Small intestine (tissue), 7 donors: ENCODE results near the gene LHFPL2. TPM values are rescaled to one million over a fixed set of nuclear protein-coding genes. Genes with fewer than 3 reads are reported as not detected.

Source experiments
- DNase-seq, 2 donors: peaks; one replicate each; pipeline versions ENCODE4 v3.0.0 to v3.0.0-alpha.2; 2013
- FAIRE-seq: peaks from 2 replicates; lab custom pipeline; 2012; peaks lifted over from hg19 to GRCh38; lab: Jason Lieb, UNC
- H3K27ac ChIP-seq, 3 donors: one replicate each; pipeline ENCODE4 v1.5.1; 2013; ENCODE audit warnings: low read length in 2 of 3, mild to moderate bottlenecking in 2 of 3, control low read depth in 1 of 3, inconsistent platforms in 1 of 3, low read depth in 1 of 3, moderate library complexity in 1 of 3
- H3K27me3 ChIP-seq, 3 donors: one replicate each; pipeline ENCODE4 v1.6.1; 2013; ENCODE audit warnings: low read length in 3 of 3, inconsistent platforms in 1 of 3; ENCODE audit not compliant: control insufficient read depth in 3 of 3, insufficient read depth in 3 of 3
- H3K36me3 ChIP-seq, 3 donors: one replicate each; pipeline ENCODE4 v1.6.1; 2013; ENCODE audit warnings: low read length in 3 of 3, inconsistent platforms in 1 of 3, low read depth in 1 of 3, mild to moderate bottlenecking in 1 of 3, moderate library complexity in 1 of 3; ENCODE audit not compliant: control insufficient read depth in 3 of 3, insufficient read depth in 2 of 3
- H3K4me1 ChIP-seq, 3 donors: one replicate each; pipeline ENCODE4 v1.6.1; 2013; ENCODE audit warnings: low read length in 2 of 3, inconsistent platforms in 1 of 3, low read depth in 1 of 3, mild to moderate bottlenecking in 1 of 3, moderate library complexity in 1 of 3; ENCODE audit not compliant: control insufficient read depth in 3 of 3, insufficient read depth in 2 of 3
- H3K4me3 ChIP-seq, 3 donors: one replicate each; pipeline ENCODE4 v1.5.1; 2013; ENCODE audit warnings: low read length in 3 of 3, control low read depth in 1 of 3, inconsistent platforms in 1 of 3, low read depth in 1 of 3, mild to moderate bottlenecking in 1 of 3, moderate library complexity in 1 of 3
- H3K9me3 ChIP-seq, 2 donors: one replicate each; pipeline ENCODE4 v1.6.1; 2013; ENCODE audit warnings: low read depth in 1 of 2, low read length in 1 of 2; ENCODE audit not compliant: control insufficient read depth in 2 of 2, insufficient read depth in 1 of 2
- WGBS, 3 donors: extraction: QIAGEN DNeasy Blood & Tissue Kit; methylation state at CpG; one replicate each; pipeline ENCODE4 v1.1.7; 2013; 5-methylcytosine and 5-hydroxymethylcytosine counted together
- polyA plus RNA-seq, 4 donors: library from polyadenylated mRNA; stranded (reverse) in 3 of 4; unstranded in 1 of 4; fragments of 200-250 nt in 3 of 4; fragments of 120-200 nt in 1 of 4; gene quantifications; one replicate each; pipeline versions ENCODE4 v1.2.1 to v1.2.3, GENCODE V29; 2013
- donor health status: healthy with polysubstance abuse.
- donor health status: control.
- donor health status: control.
- donor health status: Bipolar disorder and iron deficiency.
- donor health status: healthy.

Gene LHFPL2
- polyA plus RNA-seq, 4 donors, result 8.9 to 38.3 (median 13.0) TPM

GRCh38 chr5:78562001-78562400 is 86.6 kb downstream of the LHFPL2 start:
- DNase-seq, result no peak
- FAIRE-seq, result no peak
- H3K27ac ChIP-seq, result no peak overlapping the region

GRCh38 chr5:78561261-78561660 is 87.3 kb downstream of the LHFPL2 start:
- no peak for FAIRE-seq

More at GRCh38 chr5:78562001-78562400, 86.6 kb downstream of the LHFPL2 start:
- WGBS, 3 donors, result 97 to 98% (median 98%) methylated on average over 3 of the region's 3 CpGs
- Histone ChIP-seq H3K9me3 (no peaks in the 10 kb centered on the region), H3K4me1 (no peaks in the 10 kb centered on the region), H3K36me3 (peaks cover 0 to 20% (median 4%) of the 10 kb centered on the region in 3 donors), H3K4me3 (no peak overlapping the region), H3K27me3 (no peaks in the 10 kb centered on the region)

GRCh38 chr5:78560000-78560855 is 88.3 kb downstream of the LHFPL2 start:
- DNase-seq (no peak), FAIRE-seq (no peak)
- Histone ChIP-seq H3K36me3 (peaks cover 0 to 23% (median 4%) of the 10 kb centered on the region in 3 donors), H3K27ac (no peak overlapping the region), H3K9me3 (no peaks in the 10 kb centered on the region), H3K27me3 (no peaks in the 10 kb centered on the region), H3K4me3 (no peak overlapping the region), H3K4me1 (no peaks in the 10 kb centered on the region)
- 92 to 95% (median 94%) methylated on average over 6 of the region's 6 CpGs for WGBS, 3 donors

More at GRCh38 chr5:78561261-78561660, 87.3 kb downstream of the LHFPL2 start:
- Histone ChIP-seq H3K9me3 (no peaks in the 10 kb centered on the region), H3K27ac (no peak overlapping the region), H3K27me3 (no peaks in the 10 kb centered on the region), H3K4me3 (no peak overlapping the region), H3K4me1 (no peaks in the 10 kb centered on the region), H3K36me3 (peaks cover 0 to 20% (median 4%) of the 10 kb centered on the region in 3 donors)
- no peak for DNase-seq
- WGBS, 3 donors, result 95 to 98% (median 97%) methylated on average over 12 of the region's 12 CpGs

GRCh38 chr5:78557601-78558000 is 91.0 kb downstream of the LHFPL2 start:
- FAIRE-seq (no peak), DNase-seq (no peak)
- Histone ChIP-seq H3K27ac (no peak overlapping the region), H3K4me1 (no peaks in the 10 kb centered on the region), H3K36me3 (peaks cover 0 to 16% (median 0%) of the 10 kb centered on the region in 3 donors), H3K4me3 (no peak overlapping the region), H3K9me3 (no peaks in the 10 kb centered on the region), H3K27me3 (no peaks in the 10 kb centered on the region)
- WGBS, 3 donors, result 85 to 97% (median 86%) methylated on average over 5 of the region's 5 CpGs

- WGBS, 3 donors, result 33 to 49% (median 41%) methylated on average over 1 of the region's 1 CpG
- no peaks in the 10 kb centered on the region for H3K9me3 ChIP-seq
- H3K4me1 ChIP-seq, result no peaks in the 10 kb centered on the region
- FAIRE-seq, result no peak
- no peak overlapping the region for H3K4me3 ChIP-seq
- no peak for DNase-seq
- no peaks in the 10 kb centered on the region for H3K27me3 ChIP-seq
- no peak overlapping the region for H3K27ac ChIP-seq
- peaks cover 0 to 11% (median 0%) of the 10 kb centered on the region in 3 donors for H3K36me3 ChIP-seq
Measured at GRCh38 chr5:78555870-78556269, 92.7 kb downstream of the LHFPL2 start.

GRCh38 chr5:78554670-78555069 is 93.9 kb downstream of the LHFPL2 start:
- DNase-seq (no peak), FAIRE-seq (no peak)
- Histone ChIP-seq H3K4me3 (no peak overlapping the region), H3K27ac (no peak overlapping the region), H3K27me3 (no peaks in the 10 kb centered on the region), H3K36me3 (peaks cover 0 to 13% (median 0%) of the 10 kb centered on the region in 3 donors), H3K4me1 (no peaks in the 10 kb centered on the region), H3K9me3 (no peaks in the 10 kb centered on the region)
- 80 to 93% (median 83%) methylated on average over 3 of the region's 3 CpGs for WGBS, 3 donors

GRCh38 chr5:78553580-78554353 is 94.8 kb downstream of the LHFPL2 start:
- Histone ChIP-seq H3K9me3 (no peaks in the 10 kb centered on the region), H3K4me3 (no peak overlapping the region), H3K4me1 (no peaks in the 10 kb centered on the region), H3K36me3 (peaks cover 0 to 15% (median 0%) of the 10 kb centered on the region in 3 donors), H3K27ac (no peak overlapping the region), H3K27me3 (no peaks in the 10 kb centered on the region)
- DNase-seq (no peak), FAIRE-seq (no peak)
- 85 to 93% (median 89%) methylated on average over 14 of the region's 14 CpGs for WGBS, 3 donors

- WGBS, 3 donors, result 85 to 90% (median 89%) methylated on average over 12 of the region's 12 CpGs
- FAIRE-seq (no peak), DNase-seq (no peak)
- H3K9me3 ChIP-seq, result no peaks in the 10 kb centered on the region
- H3K4me1 ChIP-seq, result peaks cover 0 to under 1% (median 0%) of the 10 kb centered on the region in 3 donors
- peaks cover 0 to 20% (median 0%) of the 10 kb centered on the region in 3 donors for H3K36me3 ChIP-seq
- H3K27ac ChIP-seq, result no peak overlapping the region
- H3K4me3 ChIP-seq, result no peak overlapping the region
- H3K27me3 ChIP-seq, result no peaks in the 10 kb centered on the region
Measured at GRCh38 chr5:78552729-78553342, 95.7 kb downstream of the LHFPL2 start.
